HPDE6-E6E7 (cell line): ENCODE data around the gene SORL1.

Experiments used
- DNase-seq: peaks from one replicate; pipeline ENCODE4 v3.0.0; 2011; ENCODE audit warnings: missing footprints; ENCODE audit errors: extremely low spot score

Gene SORL1

GRCh38 chr11:121655537-121656327 lies 203.6 kb downstream of the SORL1 start:
- peak; percentile 80 for DNase-seq

- no peak for DNase-seq
Observed at GRCh38 chr11:121656328-121657090, 204.4 kb downstream of the SORL1 start.

- no peak for DNase-seq
Observed at GRCh38 chr11:121657146-121657545, 205.0 kb downstream of the SORL1 start.

- DNase-seq, result no peak
Observed at GRCh38 chr11:121659811-121660210, 207.7 kb downstream of the SORL1 start.

GRCh38 chr11:121661880-121662486 lies 209.9 kb downstream of the SORL1 start:
- no peak for DNase-seq

- no peak for DNase-seq
Observed at GRCh38 chr11:121664144-121664543, 212.0 kb downstream of the SORL1 start.

- DNase-seq, result no peak
Observed at GRCh38 chr11:121665206-121665838, 213.2 kb downstream of the SORL1 start.

GRCh38 chr11:121667836-121668235 lies 215.7 kb downstream of the SORL1 start:
- no peak for DNase-seq

GRCh38 chr11:121669422-121669821 lies 217.3 kb downstream of the SORL1 start:
- DNase-seq, result no peak

- DNase-seq, result no peak
Observed at GRCh38 chr11:121670266-121670665, 218.2 kb downstream of the SORL1 start.

- no peak for DNase-seq
Observed at GRCh38 chr11:121670805-121671282, 218.7 kb downstream of the SORL1 start.

GRCh38 chr11:121671283-121672168 lies 219.4 kb downstream of the SORL1 start:
- no peak for DNase-seq

GRCh38 chr11:121672630-121673487 lies 220.7 kb downstream of the SORL1 start:
- DNase-seq, result no peak

- no peak for DNase-seq
Observed at GRCh38 chr11:121681550-121682268, 229.6 kb downstream of the SORL1 start.
